Measurements from ENCODE around the gene KIRREL1.

The KIRREL1 gene

DNA sequence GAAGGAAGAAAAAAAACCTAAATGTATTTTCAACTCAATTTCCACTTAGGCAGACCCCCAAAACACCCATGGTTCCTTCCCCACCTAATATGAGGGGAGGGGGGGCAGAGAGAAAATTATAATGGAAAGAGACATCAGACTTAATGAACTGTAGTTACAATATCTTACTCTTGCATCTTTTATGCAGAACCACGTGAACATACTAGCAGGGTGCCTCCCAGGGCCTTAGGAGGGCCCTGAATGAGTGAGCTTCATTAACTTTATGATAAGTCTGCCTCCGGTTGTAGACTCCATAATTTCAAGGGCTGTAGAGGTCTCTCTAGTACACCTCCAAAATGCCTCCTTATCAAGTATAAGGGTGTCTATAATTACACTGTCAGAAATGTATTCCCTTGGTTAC lies 11.3 kb upstream of the KIRREL1 start:
- H3K9ac ChIP-seq (ENCODE audit: low read length) = no peak overlapping the region
- H2BK5ac ChIP-seq (ENCODE audit: low read depth, low read length, poor library complexity, severe bottlenecking) = no peak overlapping the region
- no peak overlapping the region for H4K91ac ChIP-seq (ENCODE audit: low read length)
- H3K4me2 ChIP-seq (ENCODE audit: low read length, poor library complexity, severe bottlenecking) = no peak overlapping the region
- H2BK120ac ChIP-seq (ENCODE audit: low read depth, low read length) = no peak overlapping the region
- H2BK15ac ChIP-seq (ENCODE audit: low read depth, poor library complexity, severe bottlenecking) = no peak overlapping the region
- H3K36me3 ChIP-seq (ENCODE audit: control insufficient read depth in 1 of 2, insufficient read depth in 2 of 2, low read depth in 1 of 2, low read length in 2 of 2) = no peaks in the 10 kb centered on the region
- no peak overlapping the region for H3K23ac ChIP-seq (ENCODE audit: low read length in 2 of 2)
- H3K4me1 ChIP-seq (ENCODE audit: control insufficient read depth, insufficient read depth, low read depth, low read length) = no peaks in the 10 kb centered on the region
- no peak overlapping the region for H3K18ac ChIP-seq (ENCODE audit: low read depth in 1 of 2, low read length in 2 of 2)
- no peak overlapping the region for H3K4me3 ChIP-seq (ENCODE audit: insufficient read depth in 1 of 2, low read depth in 1 of 2, low read length in 2 of 2)
- H2AFZ ChIP-seq (ENCODE audit: low read depth, low read length) = no peak overlapping the region
- DNase-seq = no peak
- peaks cover 3 to 7% of the 10 kb centered on the region in 2 experiments for H3K27me3 ChIP-seq (ENCODE audit: control insufficient read depth in 1 of 2, insufficient read depth in 1 of 2, low read length in 2 of 2)
- H2AK5ac ChIP-seq (ENCODE audit: low read length, severe bottlenecking) = no peak overlapping the region
- H3K14ac ChIP-seq (ENCODE audit: low read length in 2 of 2) = no peak overlapping the region
- H4K8ac ChIP-seq (ENCODE audit: low read length) = no peak overlapping the region
- H3K27ac ChIP-seq (ENCODE audit: low read length, poor library complexity, severe bottlenecking) = no peak overlapping the region
- no peak overlapping the region for H3K4ac ChIP-seq (ENCODE audit: low read depth in 1 of 2, low read length in 2 of 2)
- H2BK12ac ChIP-seq (ENCODE audit: low read length in 2 of 2) = no peak overlapping the region
- H3K9me3 ChIP-seq (ENCODE audit: control insufficient read depth, low read length) = no peaks in the 10 kb centered on the region
- 69% methylated on average over 1 of the region's 2 CpGs for WGBS
- H3K79me1 ChIP-seq (replicated peaks; ENCODE audit: low read length, poor library complexity, severe bottlenecking) = no peaks in the 10 kb centered on the region

DNA sequence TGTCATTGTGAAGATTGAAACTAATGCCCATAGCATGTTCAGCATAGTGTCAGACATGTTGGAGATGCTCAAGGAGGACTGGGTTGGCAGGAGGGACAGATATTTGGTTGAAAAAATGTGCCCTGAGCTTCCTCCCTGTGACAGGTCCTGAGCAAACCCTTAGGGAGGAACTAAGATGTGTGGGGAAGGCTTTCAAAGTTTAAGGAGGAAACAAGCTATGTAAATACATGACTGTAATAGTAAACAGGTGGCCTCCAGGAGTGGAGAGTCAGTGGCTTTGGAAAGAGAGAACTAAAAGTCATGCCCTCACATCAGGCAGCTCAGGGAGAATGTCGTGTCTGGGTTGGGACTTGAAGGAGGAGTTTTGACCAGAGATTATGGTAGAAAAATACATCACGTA lies 9.7 kb upstream of the KIRREL1 start:
- no peak for DNase-seq
- Histone ChIP-seq H3K4me3 (ENCODE audit: insufficient read depth in 1 of 2, low read depth in 1 of 2, low read length in 2 of 2) (no peak overlapping the region), H3K4ac (ENCODE audit: low read depth in 1 of 2, low read length in 2 of 2) (no peak overlapping the region), H2AK5ac (ENCODE audit: low read length, severe bottlenecking) (no peak overlapping the region), H2BK15ac (ENCODE audit: low read depth, poor library complexity, severe bottlenecking) (no peak overlapping the region), H3K9me3 (ENCODE audit: control insufficient read depth, low read length) (no peaks in the 10 kb centered on the region), H4K8ac (ENCODE audit: low read length) (no peak overlapping the region), H3K36me3 (ENCODE audit: control insufficient read depth in 1 of 2, insufficient read depth in 2 of 2, low read depth in 1 of 2, low read length in 2 of 2) (no peaks in the 10 kb centered on the region), H2AFZ (ENCODE audit: low read depth, low read length) (no peak overlapping the region), H3K4me1 (ENCODE audit: control insufficient read depth, insufficient read depth, low read depth, low read length) (no peaks in the 10 kb centered on the region), H2BK120ac (ENCODE audit: low read depth, low read length) (no peak overlapping the region), H2BK12ac (ENCODE audit: low read length in 2 of 2) (no peak overlapping the region), H4K91ac (ENCODE audit: low read length) (no peak overlapping the region), H3K14ac (ENCODE audit: low read length in 2 of 2) (no peak overlapping the region), H3K27ac (ENCODE audit: low read length, poor library complexity, severe bottlenecking) (no peak overlapping the region), H2BK5ac (ENCODE audit: low read depth, low read length, poor library complexity, severe bottlenecking) (no peak overlapping the region), H3K18ac (ENCODE audit: low read depth in 1 of 2, low read length in 2 of 2) (no peak overlapping the region), H3K79me1 (replicated peaks; ENCODE audit: low read length, poor library complexity, severe bottlenecking) (no peaks in the 10 kb centered on the region), H3K9ac (ENCODE audit: low read length) (no peak overlapping the region), H3K27me3 (ENCODE audit: control insufficient read depth in 1 of 2, insufficient read depth in 1 of 2, low read length in 2 of 2) (peaks cover 3 to 7% of the 10 kb centered on the region in 2 experiments), H3K23ac (ENCODE audit: low read length in 2 of 2) (no peak overlapping the region), H3K4me2 (ENCODE audit: low read length, poor library complexity, severe bottlenecking) (no peak overlapping the region)
- 68% methylated on average over 2 of the region's 2 CpGs for WGBS

DNA sequence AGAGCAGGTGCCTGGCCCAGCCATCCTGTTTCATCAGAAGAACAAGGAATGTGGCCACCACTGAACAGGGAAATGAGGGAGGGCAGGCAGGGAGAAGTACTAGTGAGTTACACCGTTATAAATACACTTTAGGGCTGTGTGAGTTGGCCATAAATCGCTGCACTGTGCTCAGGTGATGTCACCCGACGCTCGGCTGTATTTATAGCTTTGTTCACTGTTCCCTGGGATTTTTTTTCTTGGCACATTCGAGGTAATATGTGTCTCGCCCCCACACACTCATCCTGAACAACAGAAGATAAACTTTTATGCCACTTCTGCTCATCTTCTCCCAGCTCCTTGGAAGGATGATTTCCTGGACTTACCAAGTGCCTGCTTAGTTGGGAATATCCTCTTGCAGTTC lies 9.0 kb upstream of the KIRREL1 start:
- Histone ChIP-seq H3K4me2 (ENCODE audit: low read length, poor library complexity, severe bottlenecking) (no peak overlapping the region), H3K9ac (ENCODE audit: low read length) (no peak overlapping the region), H2AFZ (ENCODE audit: low read depth, low read length) (no peak overlapping the region), H2BK5ac (ENCODE audit: low read depth, low read length, poor library complexity, severe bottlenecking) (no peak overlapping the region), H3K36me3 (ENCODE audit: control insufficient read depth in 1 of 2, insufficient read depth in 2 of 2, low read depth in 1 of 2, low read length in 2 of 2) (no peaks in the 10 kb centered on the region), H3K27ac (ENCODE audit: low read length, poor library complexity, severe bottlenecking) (no peak overlapping the region), H3K18ac (ENCODE audit: low read depth in 1 of 2, low read length in 2 of 2) (no peak overlapping the region), H3K27me3 (ENCODE audit: control insufficient read depth in 1 of 2, insufficient read depth in 1 of 2, low read length in 2 of 2) (peaks cover 3 to 7% of the 10 kb centered on the region in 2 experiments), H4K91ac (ENCODE audit: low read length) (no peak overlapping the region), H3K79me1 (replicated peaks; ENCODE audit: low read length, poor library complexity, severe bottlenecking) (no peaks in the 10 kb centered on the region), H2AK5ac (ENCODE audit: low read length, severe bottlenecking) (no peak overlapping the region), H4K8ac (ENCODE audit: low read length) (no peak overlapping the region), H3K4ac (ENCODE audit: low read depth in 1 of 2, low read length in 2 of 2) (no peak overlapping the region), H3K23ac (ENCODE audit: low read length in 2 of 2) (no peak overlapping the region), H3K14ac (ENCODE audit: low read length in 2 of 2) (no peak overlapping the region), H3K9me3 (ENCODE audit: control insufficient read depth, low read length) (no peaks in the 10 kb centered on the region), H2BK120ac (ENCODE audit: low read depth, low read length) (no peak overlapping the region), H3K4me1 (ENCODE audit: control insufficient read depth, insufficient read depth, low read depth, low read length) (no peaks in the 10 kb centered on the region), H2BK12ac (ENCODE audit: low read length in 2 of 2) (no peak overlapping the region), H3K4me3 (ENCODE audit: insufficient read depth in 1 of 2, low read depth in 1 of 2, low read length in 2 of 2) (no peak overlapping the region), H2BK15ac (ENCODE audit: low read depth, poor library complexity, severe bottlenecking) (no peak overlapping the region)
- 64% methylated on average over 7 of the region's 7 CpGs for WGBS
- DNase-seq = no peak

DNA sequence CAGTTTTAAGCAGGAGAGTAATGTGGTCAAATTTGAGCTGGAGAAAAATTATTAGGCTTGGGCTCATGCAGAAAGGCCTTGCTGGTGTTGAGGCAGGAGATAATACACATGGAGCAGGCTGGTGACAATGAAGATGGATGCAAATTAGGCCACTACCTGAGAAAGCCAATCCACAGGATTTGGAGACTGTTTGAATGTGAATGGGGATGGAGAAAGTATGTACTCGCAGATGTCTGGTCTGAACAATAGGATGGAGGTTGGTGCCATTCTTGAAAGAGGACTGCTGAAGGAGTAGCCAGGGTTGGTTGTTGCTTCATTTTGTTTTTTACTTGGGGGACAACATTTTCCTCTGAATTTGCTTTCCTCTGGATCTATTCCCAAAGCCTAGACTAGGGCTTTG lies 8.0 kb upstream of the KIRREL1 start:
- peaks cover 3 to 7% of the 10 kb centered on the region in 2 experiments for H3K27me3 ChIP-seq (ENCODE audit: control insufficient read depth in 1 of 2, insufficient read depth in 1 of 2, low read length in 2 of 2)
- H3K79me1 ChIP-seq (replicated peaks; ENCODE audit: low read length, poor library complexity, severe bottlenecking) = peaks cover under 1% of the 10 kb centered on the region
- H3K4me1 ChIP-seq (ENCODE audit: control insufficient read depth, insufficient read depth, low read depth, low read length) = no peaks in the 10 kb centered on the region
- H3K23ac ChIP-seq (ENCODE audit: low read length in 2 of 2) = no peak overlapping the region
- DNase-seq = no peak
- H3K4me2 ChIP-seq (ENCODE audit: low read length, poor library complexity, severe bottlenecking) = no peak overlapping the region
- no peak overlapping the region for H2AFZ ChIP-seq (ENCODE audit: low read depth, low read length)
- no peaks in the 10 kb centered on the region for H3K9me3 ChIP-seq (ENCODE audit: control insufficient read depth, low read length)
- no peak overlapping the region for H4K8ac ChIP-seq (ENCODE audit: low read length)
- H2BK5ac ChIP-seq (ENCODE audit: low read depth, low read length, poor library complexity, severe bottlenecking) = no peak overlapping the region
- H3K14ac ChIP-seq (ENCODE audit: low read length in 2 of 2) = no peak overlapping the region
- H3K18ac ChIP-seq (ENCODE audit: low read depth in 1 of 2, low read length in 2 of 2) = no peak overlapping the region
- H3K36me3 ChIP-seq (ENCODE audit: control insufficient read depth in 1 of 2, insufficient read depth in 2 of 2, low read depth in 1 of 2, low read length in 2 of 2) = no peaks in the 10 kb centered on the region
- H2BK120ac ChIP-seq (ENCODE audit: low read depth, low read length) = no peak overlapping the region
- no peak overlapping the region for H3K9ac ChIP-seq (ENCODE audit: low read length)
- H3K4me3 ChIP-seq (ENCODE audit: insufficient read depth in 1 of 2, low read depth in 1 of 2, low read length in 2 of 2) = no peak overlapping the region
- H2AK5ac ChIP-seq (ENCODE audit: low read length, severe bottlenecking) = no peak overlapping the region
- H3K27ac ChIP-seq (ENCODE audit: low read length, poor library complexity, severe bottlenecking) = no peak overlapping the region
- H2BK12ac ChIP-seq (ENCODE audit: low read length in 2 of 2) = no peak overlapping the region
- WGBS = 100% methylated on average over 1 of the region's 1 CpG
- no peak overlapping the region for H3K4ac ChIP-seq (ENCODE audit: low read depth in 1 of 2, low read length in 2 of 2)
- H2BK15ac ChIP-seq (ENCODE audit: low read depth, poor library complexity, severe bottlenecking) = no peak overlapping the region
- no peak overlapping the region for H4K91ac ChIP-seq (ENCODE audit: low read length)

Measured in mesenchymal stem cell (in vitro differentiated cells and primary cell).